Stimulated activated CD4-positive, alpha-beta T cell treated with anti-CD3 and anti-CD28 coated beads, Interleukin-4, amount 100 ng/mL, for 24 hours (primary cell): Measurements from ENCODE around the gene JDP2.
A peak's percentile ranks its signal among the peaks of the same experiment; 100 is the strongest.

ENCODE experiments used
- DNase-seq: peaks from one replicate; pipeline ENCODE4 v3.0.0-alpha.2; 2020

Gene JDP2

GRCh38 chr14:75411214-75411540 is 16.6 kb upstream of the JDP2 start:
- DNase-seq, result no peak

GRCh38 chr14:75413013-75413412 is 14.8 kb upstream of the JDP2 start:
- DNase-seq, result no peak

DNA sequence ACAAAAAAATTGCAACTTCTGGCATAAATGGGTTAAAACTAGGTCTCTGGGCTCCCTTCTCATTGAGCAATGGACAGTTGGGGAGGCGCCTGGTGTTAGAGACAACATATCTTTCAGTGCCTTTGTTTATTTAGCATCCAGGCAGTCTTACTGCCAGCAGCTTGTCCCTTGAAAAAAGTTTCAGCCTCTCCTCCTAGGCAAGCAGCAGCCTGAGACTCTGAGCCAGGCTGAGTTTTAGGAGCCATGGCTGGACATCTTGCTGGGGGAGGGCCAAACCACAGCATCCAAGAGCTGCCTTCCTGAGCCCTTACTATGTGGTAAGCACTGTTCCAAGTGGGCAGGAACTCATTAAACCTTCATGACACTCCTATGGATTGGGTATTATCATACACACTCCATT is 10.1 kb upstream of the JDP2 start:
- DNase-seq, result no peak

- peak; percentile 51 for DNase-seq
Observed at GRCh38 chr14:75418850-75419768, 8.7 kb upstream of the JDP2 start.

DNA sequence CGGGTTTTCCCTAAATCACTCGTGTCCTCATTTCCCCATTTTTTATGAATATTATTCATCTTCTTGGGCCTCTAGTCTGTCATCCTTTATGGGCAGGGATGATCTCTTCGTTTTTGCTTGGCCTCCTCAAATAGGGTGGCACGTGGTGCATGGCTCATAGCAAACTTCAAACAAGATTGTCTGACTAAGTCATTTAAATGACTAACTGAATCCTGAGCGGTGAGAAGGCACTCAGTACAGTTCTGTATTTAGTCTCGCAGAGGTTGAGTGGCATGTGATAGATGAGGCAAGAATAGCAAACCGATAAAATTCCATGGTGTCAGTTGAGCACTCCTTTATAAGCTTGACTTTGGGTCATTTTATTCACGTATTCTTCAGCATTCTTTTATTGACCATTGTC is 5.7 kb upstream of the JDP2 start:
- peak; percentile 12 for DNase-seq

DNA sequence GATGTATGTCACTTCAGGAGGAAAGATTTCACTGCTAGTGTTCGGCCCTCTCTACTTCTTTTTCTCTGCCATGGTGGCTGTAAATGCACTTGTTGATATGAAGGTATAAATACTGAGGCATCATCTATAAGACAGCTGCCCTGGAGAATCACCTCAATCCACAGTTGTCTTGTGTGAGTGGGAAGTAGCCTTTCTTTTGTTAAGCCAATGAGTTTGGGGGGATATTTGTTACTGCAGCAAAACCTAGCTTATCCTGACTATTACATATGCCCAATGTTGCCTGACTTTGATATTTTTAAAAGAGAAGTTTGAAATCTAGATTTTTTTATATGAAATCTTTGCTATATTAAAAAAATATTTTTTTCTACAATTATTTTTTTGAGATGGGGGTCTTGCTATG is 3.3 kb upstream of the JDP2 start:
- no peak for DNase-seq

- DNase-seq, result no peak
Observed at GRCh38 chr14:75425446-75425845, 2.4 kb upstream of the JDP2 start.

DNA sequence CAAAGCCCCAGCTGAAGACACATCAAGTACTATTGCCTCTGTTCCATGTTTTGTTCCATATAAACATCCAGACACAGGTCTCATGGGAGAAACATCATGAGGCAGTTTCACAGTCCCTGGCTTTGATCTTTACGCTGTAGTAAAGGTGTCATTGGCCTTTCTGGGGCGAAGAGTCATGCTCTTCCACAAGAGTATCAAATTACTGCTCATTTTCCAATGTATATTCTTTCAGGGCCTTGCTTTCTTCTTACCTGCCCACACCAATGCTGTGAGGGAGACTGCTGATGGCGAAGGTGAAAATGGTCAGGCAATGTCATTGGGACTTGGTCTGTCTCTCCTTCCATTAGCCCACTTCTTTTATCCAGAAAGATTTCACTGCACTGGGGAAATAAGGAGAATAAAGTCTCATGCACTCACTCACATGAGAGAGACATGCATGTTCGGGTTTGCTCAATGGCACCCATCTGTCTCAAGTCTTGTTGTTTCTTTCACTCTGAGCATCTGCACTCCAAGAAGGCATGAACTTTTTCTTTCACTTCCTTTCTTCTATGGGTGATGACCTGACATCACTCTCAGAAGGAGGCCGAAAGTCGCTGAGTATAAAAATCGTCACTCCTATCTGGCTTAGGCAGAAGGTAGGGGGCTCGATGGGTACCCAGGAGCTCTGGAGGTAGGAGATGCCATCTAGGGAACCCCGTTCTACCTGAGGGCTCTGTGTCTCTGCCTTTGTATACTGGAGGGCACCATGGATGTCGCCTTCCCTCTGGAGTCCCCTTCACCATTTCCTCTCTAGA is 1.3 kb upstream of the JDP2 start:
- DNase-seq, result no peak

GRCh38 chr14:75427126-75427481 is 718 bp upstream of the JDP2 start:
- no peak for DNase-seq

DNA sequence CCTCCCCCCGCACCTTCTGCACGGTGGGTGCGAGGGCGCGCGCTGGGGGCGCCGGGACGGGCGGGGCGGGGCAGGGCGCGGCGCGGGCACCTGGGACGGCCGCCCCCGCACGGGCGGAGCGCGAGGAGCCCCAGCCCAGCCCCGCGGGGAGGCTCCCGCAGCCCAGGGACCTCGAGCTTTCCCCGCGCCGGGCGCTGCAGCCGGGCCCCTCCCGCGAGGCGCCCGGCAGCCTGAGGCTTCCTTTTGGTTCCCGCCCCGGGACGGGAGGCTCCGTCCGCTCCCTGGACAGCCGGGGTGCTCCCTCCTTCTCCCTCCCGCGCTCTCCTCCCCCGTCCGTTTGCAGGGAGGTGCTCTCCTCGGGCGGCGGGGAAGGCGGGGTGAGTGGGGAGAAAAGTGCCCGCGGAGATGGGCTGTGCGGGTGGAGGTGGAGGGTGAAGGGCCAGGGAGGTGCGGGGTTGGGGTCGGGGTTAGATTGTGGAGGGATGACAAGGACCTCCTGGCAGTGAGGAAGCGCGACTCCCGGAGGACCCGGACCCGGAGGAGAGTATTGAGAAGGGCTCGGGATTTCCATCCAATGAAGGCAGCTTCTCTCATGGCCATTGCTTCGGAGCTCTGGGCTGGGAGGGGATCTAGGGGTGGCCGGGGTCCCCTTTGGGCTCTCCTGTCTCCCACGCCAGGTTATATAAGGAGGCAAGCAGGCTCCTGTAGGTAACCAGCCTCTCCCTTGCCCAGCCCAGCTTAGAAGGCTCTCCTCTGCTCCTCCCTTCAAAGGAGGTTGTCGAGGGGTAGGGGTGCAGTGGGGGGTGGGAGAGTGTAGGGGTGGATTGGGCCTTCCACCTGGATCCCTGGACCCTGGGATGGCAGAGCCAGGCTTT is 645 bp downstream of the JDP2 start:
- no peak for DNase-seq

GRCh38 chr14:75429562-75429961 is 1.7 kb downstream of the JDP2 start:
- no peak for DNase-seq

DNA sequence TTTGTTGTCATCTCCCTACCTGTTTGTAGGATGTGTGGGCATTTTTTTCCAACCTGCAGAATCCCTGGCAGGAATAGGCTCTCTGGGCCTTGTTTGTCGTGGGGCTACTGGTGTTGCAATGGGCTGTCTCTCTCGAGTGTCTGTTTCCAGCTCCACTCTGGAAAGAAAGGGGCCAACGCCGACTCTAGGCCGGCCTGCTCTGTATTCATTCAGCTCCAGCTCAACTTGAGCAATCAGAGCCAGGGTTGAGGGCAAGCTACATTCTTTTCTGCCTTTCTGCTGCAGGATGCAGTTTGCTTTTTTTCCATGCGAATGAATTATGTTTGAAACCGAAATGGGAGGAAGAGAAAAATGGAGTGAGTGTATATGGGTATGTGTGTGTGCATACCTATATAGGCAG is 2.3 kb downstream of the JDP2 start:
- no peak for DNase-seq

DNA sequence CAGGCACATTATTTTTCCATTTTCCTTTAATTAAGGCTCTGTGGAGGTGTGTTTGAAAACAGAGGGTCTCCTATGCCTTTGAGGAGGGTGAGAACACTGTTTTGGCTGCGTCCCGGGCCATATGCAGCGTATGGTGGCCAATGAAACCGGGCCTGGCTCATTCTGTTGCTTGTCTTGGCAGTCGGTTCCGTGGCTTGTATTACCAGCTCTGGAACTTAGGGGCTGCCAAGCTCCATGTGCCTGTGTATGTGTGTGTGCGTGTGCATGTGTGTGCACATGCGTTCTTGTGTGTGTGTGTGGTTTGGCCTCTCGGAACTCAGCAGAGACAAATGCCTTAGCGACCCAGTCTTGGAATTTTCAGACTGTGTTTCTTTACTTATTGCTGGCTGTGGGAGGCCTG is 2.7 kb downstream of the JDP2 start:
- DNase-seq, result no peak

- no peak for DNase-seq
Observed at GRCh38 chr14:75430976-75431375, 3.2 kb downstream of the JDP2 start.

DNA sequence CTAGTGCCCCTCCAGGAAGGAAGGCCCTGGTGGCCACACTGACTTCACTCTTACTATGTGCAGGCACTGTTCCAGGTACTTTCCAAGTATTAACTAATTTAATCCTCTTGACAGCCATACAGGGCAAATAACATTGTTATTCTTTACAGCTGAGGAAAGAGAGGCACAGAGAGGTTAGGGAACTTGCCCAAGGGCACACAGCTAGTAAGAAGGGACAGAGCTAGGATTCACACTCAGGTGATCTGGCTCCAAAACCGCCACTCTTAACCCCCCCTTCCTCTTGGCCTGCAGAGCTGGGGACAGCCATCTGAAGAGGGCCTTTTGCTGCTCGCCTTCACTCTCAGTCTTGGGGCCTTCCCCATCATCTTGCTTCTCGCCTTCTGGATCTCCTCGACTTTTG is 4.0 kb downstream of the JDP2 start:
- DNase-seq, result no peak

DNA sequence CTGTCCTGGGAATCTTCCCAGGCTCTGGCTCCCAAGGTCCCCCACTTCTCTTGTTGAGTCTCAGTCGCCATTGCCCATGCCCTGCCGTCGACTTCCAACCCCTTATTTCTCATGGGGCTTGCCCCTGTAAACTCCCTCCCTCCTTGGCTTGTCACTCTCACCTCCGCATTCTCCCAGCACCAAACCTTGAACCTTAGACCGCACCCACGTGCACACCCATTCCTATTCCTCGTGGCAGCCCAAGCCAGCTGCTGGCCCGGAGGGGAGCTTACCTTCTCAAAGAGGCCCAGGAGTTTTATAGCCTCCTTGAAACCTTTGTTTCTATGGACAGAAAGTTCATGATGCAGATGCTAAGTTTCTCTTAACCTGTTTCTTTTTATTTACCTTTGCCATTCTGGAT is 4.6 kb downstream of the JDP2 start:
- no peak for DNase-seq

DNA sequence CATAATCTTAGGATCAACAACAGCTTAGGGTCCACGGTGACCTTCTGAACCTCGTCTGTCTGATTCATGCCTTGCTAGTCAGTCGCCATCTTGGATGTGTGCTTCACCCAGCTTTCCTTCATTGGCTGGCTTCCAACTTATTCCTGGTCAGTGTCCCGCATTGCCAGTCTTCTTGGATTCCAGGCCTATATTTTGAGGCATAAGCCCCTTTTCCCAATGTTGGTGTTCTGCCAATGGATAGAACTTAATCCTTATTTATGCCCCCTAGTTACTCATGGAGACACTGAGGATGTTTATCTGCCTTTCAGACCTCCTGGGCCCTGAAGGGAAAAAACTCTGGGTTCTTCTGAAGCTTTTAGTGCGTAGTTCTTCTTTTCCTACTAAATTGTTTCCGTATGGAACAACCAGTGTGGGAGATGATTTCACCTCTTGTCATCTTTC is 5.8 kb downstream of the JDP2 start:
- no peak for DNase-seq

DNA sequence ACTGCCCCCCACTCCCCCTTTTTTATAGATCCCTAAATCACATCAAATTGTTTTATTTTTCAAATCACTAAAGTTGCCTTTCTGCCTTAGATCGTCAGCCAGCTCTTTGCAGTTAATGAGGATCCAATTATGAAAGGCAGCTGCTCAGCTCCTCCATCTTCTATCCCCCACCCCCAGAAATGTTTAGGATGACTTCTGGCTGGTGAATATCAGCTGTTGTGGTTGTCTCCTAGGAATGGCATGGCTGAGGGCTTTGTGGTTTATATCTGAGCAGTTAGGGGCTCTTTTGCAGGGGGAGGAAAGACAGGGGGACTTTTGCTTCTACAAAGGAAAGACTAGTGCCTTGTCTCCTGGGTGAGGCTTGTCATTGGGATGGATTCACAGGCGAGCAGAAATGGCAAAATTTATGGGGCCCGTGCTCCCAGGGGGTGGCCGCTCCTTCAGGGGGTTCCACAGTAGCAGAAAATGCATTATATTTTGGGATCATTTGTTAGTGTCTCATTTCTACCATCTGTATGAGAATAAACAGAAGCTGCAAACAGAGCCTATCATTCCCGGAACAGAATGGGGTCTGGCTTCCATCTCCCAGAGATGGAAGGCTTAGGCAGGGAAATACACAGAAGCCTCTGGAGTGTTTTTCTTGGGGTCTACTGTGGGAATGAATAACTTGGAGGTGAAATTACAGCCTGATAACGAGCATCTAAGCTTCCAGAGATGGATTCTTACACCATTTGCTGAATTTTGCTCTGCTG is 6.5 kb downstream of the JDP2 start:
- no peak for DNase-seq

DNA sequence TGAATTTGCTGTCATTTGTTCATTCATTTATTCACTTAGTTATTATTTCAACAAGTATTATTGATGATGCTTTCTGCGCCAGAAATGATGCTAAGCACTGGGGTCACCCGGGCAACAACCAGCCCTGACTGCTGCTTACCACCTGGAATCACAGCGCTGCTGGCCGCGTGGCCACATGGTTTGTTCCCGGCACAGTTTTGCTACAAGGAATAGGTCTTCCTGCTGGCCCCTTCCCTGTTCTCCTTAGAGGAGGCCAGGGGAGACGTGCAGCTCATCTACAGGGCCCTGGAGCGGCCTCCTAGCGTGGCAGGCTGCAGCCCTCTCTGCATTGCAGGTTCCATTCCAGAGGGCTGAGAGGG is 7.0 kb downstream of the JDP2 start:
- DNase-seq, result no peak

DNA sequence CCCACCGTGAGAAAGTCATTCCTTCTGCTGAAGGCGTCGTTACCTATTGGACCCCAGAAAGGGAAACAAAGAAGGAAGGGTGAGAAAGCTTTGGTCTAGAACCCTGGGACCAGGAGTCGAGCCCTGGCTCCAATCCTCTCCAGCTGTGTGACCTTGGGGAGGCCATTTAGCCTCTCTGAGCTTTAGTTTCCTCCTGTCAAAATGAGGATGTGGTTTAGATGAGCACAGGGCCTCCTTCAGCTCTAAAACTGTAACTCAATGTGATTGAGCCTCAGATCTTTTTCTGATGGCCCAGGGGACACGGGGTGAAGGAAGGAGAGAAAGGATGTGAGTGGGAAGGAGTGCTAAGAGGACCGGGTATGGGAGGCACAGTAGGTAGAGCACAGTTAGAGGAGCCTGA is 7.7 kb downstream of the JDP2 start:
- no peak for DNase-seq

DNA sequence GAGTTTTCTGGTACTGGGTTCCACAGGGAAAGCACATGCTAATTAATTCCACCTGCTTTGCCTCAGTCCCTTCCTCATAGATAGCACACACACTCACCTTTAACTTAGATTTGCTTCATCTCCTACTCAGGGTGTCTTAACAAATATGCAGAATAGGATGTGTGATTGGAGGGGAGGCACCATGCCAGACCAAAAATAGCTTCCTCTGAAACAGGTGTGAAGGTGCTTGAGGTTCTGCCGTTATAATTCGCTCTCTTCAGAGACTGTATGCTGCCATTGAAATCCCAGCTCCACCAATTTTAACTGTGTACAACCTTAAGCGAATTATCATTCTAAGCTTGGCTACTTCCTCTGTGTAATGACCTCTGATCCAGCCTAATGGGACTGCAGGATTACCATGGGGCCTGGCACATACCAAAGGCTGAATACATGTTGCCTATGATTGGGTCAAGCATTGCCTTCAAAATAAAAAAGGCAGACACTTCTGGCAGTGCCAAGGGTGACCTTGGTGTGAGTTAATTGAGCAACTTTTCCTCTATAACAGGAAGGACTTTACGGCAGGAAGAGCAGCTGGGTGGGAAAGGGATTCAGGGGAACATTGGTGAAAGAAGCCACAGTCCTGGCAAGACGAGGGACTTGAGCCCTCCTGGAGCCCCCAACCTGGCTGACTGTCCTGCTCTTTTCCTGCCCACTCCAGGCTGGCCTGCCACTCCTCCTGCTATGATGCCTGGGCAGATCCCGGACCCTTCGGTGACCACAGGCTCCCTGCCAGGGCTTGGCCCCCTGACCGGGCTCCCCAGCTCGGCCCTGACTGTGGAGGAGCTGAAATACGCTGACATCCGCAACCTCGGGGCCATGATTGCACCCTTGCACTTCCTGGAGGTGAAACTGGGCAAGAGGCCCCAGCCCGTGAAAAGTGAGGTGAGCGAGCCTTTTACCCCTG is 9.7 kb downstream of the JDP2 start:
- no peak for DNase-seq
